Measurements from ENCODE around the gene AQP5. TPM values are rescaled to one million over a fixed set of nuclear protein-coding genes. Genes with fewer than 3 reads are reported as not detected.
"Not testable (repeated sequence)": the region's sequence is repeated elsewhere in the genome, so short reads cannot be mapped to it uniquely, and the experiment has no call there.

AQP5 gene
- total RNA-seq, 4 donors from 2014 or later = not detected

GRCh38 chr12:49987625-49988303 is 26.1 kb downstream of the AQP5 start:
- ATAC-seq (ENCODE audit: low FRiP score) (no peak), DNase-seq (ENCODE audit: low spot score) (no peak)
- TF ChIP-seq CTCF (IDR thresholded peaks at IDR 0.05) = no peak

- DNase-seq (ENCODE audit: low spot score); ATAC-seq (ENCODE audit: low FRiP score): not testable (repeated sequence)
These were observed 27.7 kb downstream of the AQP5 start for GRCh38 chr12:49989400-49989799.

GRCh38 chr12:49990273-49990672 is 28.6 kb downstream of the AQP5 start:
- no peak for ATAC-seq (ENCODE audit: low FRiP score)
- no peak for DNase-seq (ENCODE audit: low spot score)
- TF ChIP-seq CTCF (IDR thresholded peaks at IDR 0.05) = no peak

- no peak for TF ChIP-seq CTCF (IDR thresholded peaks at IDR 0.05)
- ATAC-seq (ENCODE audit: low FRiP score) (no peak), DNase-seq (ENCODE audit: low spot score) (no peak)
These were observed 36.8 kb downstream of the AQP5 start for GRCh38 chr12:49998453-49998852.

GRCh38 chr12:50003595-50003994 is 41.9 kb downstream of the AQP5 start:
- no peak for TF ChIP-seq CTCF (IDR thresholded peaks at IDR 0.05)
- ATAC-seq (ENCODE audit: low FRiP score) = no peak
- no peak for DNase-seq (ENCODE audit: low spot score)

- no peak for TF ChIP-seq CTCF (IDR thresholded peaks at IDR 0.05)
- ATAC-seq (ENCODE audit: low FRiP score) (no peak), DNase-seq (ENCODE audit: low spot score) (no peak)
These were observed 43.0 kb downstream of the AQP5 start for GRCh38 chr12:50004696-50005095.

GRCh38 chr12:50005175-50005574 is 43.5 kb downstream of the AQP5 start:
- no peak for DNase-seq (ENCODE audit: low spot score)
- no peak for ATAC-seq (ENCODE audit: low FRiP score)
- no peak for TF ChIP-seq CTCF (IDR thresholded peaks at IDR 0.05)
